T-helper 2 cell treated with Interferon-gamma antibody and Interleukin-4, amounts not matched to agents 100 ng/mL and 5 ng/mL, for 36 hours (primary cell): ENCODE results near the gene THAP10. TPM values are rescaled to one million over a fixed set of nuclear protein-coding genes. Genes with fewer than 3 reads are reported as not detected.

Source experiments
- intact Hi-C: fragments of 100-400 bp; cut with micrococcal nuclease; formaldehyde crosslinking; loops from one replicate; pipeline ENCODE4 v1.15.1; 2023
- total RNA-seq: library from RNA; stranded (reverse); gene quantifications from 2 replicates; pipeline ENCODE4 v1.2.3, GENCODE V29; 2022

Gene THAP10
- total RNA-seq, 1 donor from 2014 or later, result 0.23 TPM

GRCh38 chr15:70854666-70854976 lies 37.6 kb downstream of the THAP10 start:
- intact Hi-C loops, result no loop called here

- intact Hi-C loops, result no loop called here
Observed at GRCh38 chr15:70853973-70854665, 38.1 kb downstream of the THAP10 start, which contains the start of gene LARP6. Gene LARP6 (minus strand): TSS chr15:70854157. CDS start chr15:70854088, 69 bp downstream.

DNA sequence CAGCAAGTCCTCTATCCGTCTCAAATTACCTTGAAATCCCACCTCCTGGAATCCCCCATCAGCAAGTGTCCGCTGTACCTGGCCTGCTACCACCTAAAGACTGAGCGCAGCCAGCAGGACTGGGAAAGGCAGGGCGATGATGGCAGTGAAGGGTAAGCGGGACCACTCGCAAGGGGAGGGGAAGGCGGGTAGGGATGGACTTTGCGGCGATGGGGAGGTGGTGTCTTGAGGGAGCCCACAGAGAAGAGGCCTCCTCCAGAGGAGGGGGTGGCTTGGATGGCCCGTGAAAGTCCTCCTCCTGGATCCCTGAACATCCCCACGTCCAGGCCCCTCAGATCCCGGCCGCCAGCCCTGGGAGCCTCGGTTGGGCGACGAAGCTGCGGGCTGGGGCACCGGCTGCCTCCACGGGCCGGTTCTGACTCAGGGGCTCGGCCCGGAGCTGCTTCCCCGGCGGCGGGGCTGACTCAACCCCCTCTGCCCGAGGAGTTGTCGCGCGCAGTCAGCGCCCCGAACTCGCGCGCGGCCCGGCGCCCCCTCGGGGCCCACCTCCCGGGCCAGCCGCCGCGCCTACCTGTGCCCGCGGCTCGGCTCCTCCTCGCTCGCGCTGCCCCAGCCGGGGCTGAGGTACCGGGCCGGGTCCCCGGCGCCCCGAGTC lies 38.8 kb downstream of the THAP10 start:
- intact Hi-C loops, result no loop called here

DNA sequence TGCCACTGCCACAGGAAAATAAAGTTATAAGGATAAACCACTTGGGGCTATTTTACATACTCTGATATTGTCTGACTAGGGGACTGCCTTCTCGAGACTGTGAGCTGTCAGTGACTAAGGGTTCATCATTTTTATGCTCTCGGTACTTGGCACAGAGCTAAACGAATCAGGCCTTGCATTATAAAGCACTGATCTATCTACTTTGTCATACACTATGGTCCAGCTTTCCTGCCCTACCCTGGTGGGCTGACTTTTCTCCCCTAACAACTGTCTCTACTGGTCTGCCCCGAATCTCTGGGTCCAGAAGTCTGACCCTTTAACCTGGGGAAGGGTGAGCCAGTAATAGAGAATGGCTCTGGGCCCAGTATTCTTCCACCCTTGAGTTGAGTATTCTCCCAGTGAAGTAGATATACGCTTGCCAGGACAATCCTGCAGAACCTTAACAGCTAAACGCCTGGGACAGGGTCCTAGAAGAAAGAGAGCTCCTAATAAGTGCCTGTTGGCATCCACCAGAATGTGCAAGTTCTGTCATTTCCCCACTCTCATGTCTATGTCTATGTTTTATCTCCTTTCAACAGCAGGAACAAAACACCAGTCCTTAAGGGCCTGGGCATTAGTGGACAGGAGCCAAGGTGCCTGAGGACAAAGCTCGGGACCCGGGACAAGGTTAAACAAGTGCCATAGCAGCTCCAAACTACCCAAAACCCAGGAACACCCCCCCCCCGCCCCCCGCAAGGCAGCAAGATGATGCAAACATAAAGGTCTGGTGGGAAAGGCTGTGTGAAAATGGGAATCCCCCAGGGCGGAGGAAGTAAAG lies 39.5 kb downstream of the THAP10 start:
- intact Hi-C loops, result no loop called here

- intact Hi-C loops, result no loop called here
Observed at GRCh38 chr15:70851889-70852288, 40.3 kb downstream of the THAP10 start.

GRCh38 chr15:70845602-70846360 lies 46.5 kb downstream of the THAP10 start:
- intact Hi-C loops, result no loop called here

GRCh38 chr15:70837476-70837875 lies 54.8 kb downstream of the THAP10 start:
- intact Hi-C loops, result no loop called here

- intact Hi-C loops, result no loop called here
Observed at GRCh38 chr15:70835841-70836240, 56.4 kb downstream of the THAP10 start.

GRCh38 chr15:70835415-70835814 lies 56.8 kb downstream of the THAP10 start:
- intact Hi-C loops, result no loop called here

GRCh38 chr15:70834999-70835398 lies 57.2 kb downstream of the THAP10 start:
- intact Hi-C loops, result no loop called here

DNA sequence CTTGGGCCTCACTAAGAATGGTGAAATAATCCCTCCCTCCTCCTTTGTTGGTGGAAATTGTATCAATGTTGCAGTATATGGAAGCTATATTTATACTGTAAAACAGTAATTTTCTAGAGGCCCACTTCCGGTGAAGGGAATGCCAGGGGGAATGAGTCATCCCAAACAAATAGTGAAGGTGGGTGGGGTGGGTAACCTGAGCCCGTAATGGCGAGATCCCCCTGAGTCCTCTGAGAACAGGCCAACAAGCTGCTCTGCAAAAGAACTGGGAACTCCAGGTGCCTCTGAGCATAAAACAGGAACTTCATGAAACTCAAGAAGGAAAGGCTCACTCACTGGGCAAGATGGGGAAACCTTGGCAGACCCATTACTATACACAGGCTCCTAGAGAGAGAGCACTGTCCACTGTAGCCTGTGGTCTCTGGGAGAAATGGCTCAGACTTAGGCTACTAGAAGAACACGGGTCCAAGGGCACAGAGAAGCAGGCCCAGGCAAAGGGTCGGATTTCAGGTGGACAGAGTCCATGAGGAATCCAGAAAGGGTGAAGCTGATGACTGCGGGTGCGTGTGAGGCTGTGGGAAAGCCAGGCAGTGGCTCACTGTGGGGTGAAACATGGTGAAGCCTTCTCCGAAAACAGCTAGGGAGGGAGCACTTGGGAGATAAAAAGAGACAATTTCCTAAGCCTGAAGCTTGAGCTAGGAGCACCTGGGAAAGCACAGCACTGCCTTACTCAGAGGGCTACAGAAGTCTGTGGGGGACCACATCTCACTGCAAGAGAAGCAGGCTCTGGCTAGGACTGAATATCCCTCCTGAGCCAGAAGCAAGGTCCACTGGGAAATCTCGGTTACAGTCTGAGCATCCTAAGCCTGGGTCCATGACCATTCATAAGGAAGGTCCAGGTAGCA lies 58.1 kb downstream of the THAP10 start:
- intact Hi-C loops, result no loop called here

DNA sequence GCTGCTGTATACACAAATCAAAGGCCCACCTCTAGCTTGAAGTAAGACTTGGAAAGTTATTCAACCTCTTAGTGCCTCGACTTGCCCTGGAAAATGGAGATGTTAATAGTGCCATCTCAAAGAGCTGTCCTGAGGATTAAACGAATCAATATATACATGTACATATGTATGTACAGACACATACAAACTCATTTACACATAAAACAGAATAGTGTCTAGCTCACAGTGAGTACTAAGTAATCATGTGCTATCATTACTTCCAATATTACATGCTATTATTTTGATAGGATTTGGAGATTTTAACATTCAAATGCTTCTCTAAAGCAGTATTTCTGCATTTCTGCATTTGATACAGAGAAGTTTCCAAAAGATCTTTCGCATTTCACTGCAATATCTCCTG lies 58.8 kb downstream of the THAP10 start:
- intact Hi-C loops, result no loop called here

DNA sequence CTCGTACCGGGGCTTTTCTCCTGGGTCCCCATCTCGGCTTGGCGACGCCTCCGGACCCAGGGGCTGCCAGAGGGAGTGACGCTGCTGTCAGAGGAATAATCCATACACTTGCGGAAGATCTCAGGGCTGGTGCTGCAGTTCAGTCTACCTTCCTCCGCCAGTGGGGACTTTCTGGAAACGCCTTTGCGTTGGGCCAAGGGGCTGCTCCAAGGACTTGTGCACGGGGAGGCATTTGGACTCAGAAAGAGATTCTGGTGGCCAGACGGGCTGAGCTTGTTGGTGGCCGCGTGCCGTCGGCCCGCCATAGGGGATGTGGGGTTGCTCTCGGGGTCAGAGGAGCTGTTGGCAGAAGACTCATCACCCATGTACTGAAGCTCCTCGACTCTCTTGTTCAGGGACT lies 60.1 kb downstream of the THAP10 start:
- intact Hi-C loops, result no loop called here

Other genes with a start within 250 kb of the THAP10 start
- 0.68 and 1.5 TPM in 2 replicates for gene UACA, start 128.9 kb downstream of the THAP10 start, total RNA-seq
- gene LARP6, start 38.3 kb downstream of the THAP10 start, total RNA-seq, result not detected in 2 replicates
- not detected in 2 replicates for gene LRRC49, start 393 bp upstream of the THAP10 start, total RNA-seq
- not detected in 2 replicates for gene THSD4, start 223.0 kb upstream of the THAP10 start, total RNA-seq